CD4-positive, alpha-beta T cell treated with Interleukin-6 at 100 ng/mL for 8 hours (primary cell): ENCODE measurements around the gene ST14.
"Not testable (repeated sequence)": the region's sequence is repeated elsewhere in the genome, so short reads cannot be mapped to it uniquely, and the experiment has no call there.

Source experiments
- DNase-seq: peaks from one replicate; pipeline ENCODE4 v3.0.0-alpha.2; 2020; ENCODE audit warnings: mixed read lengths, low spot score

Gene ST14

DNA sequence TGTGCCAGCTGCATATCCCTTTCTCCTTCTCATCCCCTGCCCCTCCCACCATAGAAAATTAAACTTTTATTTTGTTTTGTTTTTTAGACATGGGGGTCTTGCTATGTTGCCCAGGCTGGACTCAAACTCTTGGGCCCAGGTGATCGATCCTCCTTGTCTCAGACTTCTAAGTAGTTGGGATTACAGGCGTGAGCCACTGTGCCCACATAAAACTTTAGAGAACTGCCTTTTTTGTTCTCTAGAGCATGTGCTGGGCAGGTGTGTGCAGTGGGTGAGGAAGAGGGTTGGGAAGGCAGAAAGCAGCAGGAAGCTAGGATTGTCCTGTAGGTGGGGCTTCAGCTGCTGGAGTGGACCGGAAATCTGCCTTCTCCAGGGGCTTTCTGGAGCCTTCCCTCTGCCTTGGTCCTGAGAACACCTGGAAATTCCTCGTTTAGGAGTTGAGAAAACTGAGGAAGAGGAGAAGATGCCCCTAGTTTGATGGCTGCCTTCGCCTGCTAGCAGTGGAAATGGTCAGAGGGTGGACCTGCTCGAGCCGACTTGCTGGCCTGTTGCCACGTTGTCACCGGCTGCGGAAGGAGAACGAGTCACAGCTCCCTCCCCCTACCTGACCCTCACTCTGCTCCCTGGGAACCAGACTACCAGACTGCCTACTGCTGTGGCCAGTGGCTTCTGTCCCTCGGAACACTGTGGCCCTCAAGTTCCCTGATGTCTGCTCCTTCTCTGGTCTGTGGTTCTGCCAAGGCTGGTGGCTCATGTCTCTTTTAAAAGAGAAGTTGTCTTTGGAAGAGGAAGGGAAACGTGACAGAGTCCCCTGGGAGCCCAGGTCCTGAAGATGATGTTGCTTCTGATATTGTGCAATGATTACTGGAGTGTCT is 4.0 kb downstream of the ST14 start:
- DNase-seq: no peak

DNA sequence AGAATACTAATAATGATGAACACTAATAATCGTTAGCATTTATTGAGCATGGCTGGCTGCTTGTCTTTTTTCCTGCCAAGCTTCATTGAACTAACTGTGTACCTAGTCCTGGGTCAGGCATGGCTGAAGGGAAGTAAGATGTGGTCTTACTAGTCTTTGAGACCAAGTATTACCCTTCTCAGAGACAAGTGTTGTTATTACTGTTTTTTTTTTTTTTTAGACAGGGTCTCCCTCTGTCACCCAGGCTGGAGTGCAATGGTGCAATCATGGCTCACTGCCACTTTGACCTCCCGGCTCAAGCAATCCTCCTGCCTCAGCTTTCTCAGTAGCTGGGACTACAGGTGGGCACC is 4.6 kb downstream of the ST14 start:
- DNase-seq: no peak

DNA sequence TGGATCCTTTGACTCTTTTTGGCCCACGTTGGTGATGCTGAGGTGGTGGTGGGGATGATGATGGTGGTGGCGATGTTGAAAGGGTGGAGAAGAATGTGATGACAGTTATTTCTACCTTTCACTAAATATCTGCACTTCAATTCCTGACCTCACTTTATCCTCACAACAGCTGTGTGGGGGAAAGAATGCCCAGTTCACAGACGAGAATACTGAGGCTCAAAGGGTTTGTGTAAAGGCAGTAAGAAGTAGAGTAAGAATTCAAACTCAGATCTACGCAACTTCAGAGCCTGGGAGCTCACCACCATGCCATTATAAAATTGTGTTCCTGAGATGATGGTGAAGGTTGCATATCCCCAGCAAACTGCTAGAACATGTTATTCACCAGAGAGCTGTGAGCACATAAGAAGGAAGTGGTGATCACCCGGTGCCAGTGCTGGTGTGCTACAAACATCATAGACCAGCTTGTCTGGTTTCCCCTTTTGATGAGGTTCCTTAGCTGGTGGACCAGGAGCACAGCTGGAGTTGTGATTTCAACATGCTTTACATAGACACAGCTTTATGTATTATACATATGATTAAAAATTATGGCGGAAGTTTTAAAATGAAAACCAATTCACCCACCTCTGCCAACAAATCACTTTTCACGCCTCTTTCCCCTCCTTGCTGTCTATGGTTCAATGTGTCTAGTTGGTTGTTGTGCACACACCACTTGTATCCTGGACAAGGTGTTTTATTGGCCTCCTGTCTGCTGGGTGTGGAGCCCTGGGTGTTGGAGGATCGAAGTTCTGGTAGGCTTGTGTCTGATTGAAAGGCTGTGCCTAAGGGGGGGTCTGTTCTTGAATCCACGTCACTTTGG is 6.2 kb downstream of the ST14 start:
- no peak for DNase-seq

DNA sequence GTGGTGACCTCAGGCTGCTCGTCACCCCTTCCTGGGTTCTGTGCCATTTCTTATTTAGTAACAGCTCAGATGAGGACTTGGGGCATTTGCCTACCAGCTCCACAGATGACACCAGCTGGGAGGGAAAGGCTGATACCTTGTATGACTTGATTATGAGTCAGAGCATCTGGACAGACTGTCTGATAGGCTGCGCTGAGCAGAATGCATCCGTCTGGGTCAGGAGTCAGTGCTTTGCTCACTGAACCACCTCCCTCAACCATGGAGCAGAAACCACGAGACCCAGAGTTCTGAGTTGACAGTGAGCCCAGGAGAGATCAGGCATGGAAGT is 6.8 kb downstream of the ST14 start:
- DNase-seq: no peak

DNA sequence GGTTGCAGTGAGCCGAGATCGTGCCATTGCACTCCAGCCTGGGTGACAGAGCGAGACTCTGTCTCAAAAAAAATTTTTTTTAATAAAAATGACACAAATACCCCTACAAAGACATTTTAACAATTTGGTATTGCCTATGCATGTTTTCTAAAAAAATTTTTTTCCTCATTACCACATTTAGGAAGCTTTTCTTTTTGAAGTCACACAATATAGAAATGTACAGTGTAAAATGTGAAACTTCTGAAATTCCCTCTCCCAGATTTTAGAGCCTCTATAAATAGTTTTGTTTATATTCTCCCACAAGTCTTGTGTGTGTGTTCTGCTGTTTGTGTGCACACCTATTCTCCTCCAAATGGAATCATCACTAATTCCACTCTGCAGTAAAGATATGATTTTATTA is 7.6 kb downstream of the ST14 start:
- no peak for DNase-seq

DNA sequence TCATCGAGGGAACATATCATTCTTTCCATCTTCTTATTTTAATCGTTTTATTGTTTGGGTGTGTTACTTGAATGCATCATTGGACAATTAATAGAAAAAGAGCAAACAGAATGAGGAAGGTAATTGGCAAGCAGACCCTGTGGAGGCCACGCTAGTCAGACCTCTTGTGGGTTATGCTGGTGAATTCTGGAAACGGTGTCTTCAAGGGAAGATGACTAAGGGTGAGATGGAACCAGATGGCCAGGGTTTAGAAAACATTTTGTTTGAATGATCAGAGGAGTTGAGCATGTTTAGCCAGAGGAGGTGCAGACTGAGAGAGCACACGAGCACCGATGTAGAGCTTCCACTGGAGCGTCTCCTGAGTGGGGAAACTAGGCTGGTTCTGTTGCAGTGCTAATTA is 8.5 kb downstream of the ST14 start:
- DNase-seq: no peak

- no peak for DNase-seq
Observed at GRCh38 chr11:130170345-130170744, 10.8 kb downstream of the ST14 start.

DNA sequence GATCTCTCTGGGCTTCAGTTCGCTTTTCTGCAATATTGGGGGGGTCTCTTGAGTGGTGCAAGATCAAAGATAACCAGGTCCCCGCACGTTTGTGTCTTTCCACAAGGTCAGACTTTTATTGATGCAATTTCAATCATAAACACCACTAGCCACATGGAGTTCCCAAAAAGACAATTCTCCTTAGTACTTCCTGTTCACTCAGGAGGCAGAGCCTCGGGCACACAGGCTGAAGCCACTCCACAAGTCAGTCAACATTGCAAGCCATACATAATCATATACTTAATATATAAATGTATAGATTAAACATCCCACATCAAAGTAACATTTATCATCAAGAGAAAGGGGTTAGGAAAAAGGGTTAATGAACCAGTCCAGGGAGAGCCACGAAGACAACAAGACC is 12.0 kb downstream of the ST14 start:
- DNase-seq: no peak

GRCh38 chr11:130172001-130172400 is 12.4 kb downstream of the ST14 start:
- DNase-seq: not testable (repeated sequence)

- no peak for DNase-seq
Observed at GRCh38 chr11:130174642-130175041, 15.1 kb downstream of the ST14 start.

GRCh38 chr11:130175898-130176297 is 16.3 kb downstream of the ST14 start:
- no peak for DNase-seq

- DNase-seq: no peak
Observed at GRCh38 chr11:130177782-130178181, 18.2 kb downstream of the ST14 start.

- no peak for DNase-seq
Observed at GRCh38 chr11:130178441-130179339, 19.1 kb downstream of the ST14 start.

DNA sequence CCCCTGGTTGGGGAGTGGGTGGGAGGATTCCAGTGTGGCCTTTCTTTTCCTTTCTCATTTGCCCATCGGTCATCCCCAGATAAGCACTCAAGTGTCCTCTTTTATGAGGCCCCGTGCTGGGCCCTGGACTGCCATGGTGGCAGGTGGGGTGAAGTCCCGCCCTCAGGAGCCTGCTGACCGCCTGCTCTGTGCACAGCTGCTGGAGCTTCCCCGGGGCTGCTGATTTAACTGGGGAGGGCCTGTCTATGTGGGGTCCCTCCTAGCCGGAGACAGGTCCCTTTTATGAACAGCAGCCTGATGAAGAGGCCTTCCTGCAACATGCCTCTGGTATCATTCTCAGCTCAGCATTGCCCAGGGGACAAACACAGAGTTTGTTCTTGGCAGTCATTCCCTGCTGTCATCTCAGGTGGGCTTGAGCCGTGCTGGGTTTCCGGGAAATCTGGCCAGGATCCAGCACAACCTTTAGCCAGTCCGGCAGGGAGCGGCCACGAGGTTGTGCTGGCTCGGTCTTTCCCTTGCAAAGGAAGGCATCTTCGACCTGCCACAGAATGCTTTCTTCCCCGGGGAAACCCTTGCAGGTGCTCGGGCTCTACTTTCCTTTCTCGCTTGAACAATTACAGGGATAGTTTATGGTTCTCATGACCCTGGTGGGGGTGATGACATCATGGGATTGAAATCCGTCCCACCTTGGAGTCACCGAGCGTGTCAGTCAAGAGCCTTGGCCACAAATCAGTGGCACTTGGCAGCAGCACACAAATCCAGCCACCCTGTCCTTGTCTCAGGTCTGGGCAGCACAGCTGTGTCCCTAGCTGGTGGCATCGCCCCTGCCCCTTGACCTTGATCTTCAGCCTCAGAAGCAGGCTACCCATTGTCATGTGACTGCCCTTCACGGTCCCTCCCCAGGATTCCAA is 20.1 kb downstream of the ST14 start:
- no peak for DNase-seq

DNA sequence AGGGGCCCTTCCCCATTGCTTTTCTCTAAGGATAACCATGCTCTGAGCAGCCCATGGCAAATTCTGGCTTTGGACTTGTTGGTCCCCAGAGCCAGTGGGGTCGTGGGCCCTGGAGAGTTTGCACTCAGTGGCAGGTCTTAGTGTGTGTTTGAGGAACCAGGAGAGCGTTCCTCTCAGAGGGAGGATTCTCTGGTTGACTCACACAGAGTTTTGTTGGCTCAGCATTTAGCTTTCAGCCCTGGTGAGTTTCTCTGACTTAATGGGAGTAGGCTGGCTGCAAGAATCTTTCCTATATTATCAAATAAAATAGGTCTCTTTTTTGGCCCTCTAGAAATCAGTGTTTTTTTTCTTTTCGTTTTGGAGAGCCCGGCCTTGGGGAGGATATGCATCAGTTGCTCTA is 20.9 kb downstream of the ST14 start:
- DNase-seq: no peak

DNA sequence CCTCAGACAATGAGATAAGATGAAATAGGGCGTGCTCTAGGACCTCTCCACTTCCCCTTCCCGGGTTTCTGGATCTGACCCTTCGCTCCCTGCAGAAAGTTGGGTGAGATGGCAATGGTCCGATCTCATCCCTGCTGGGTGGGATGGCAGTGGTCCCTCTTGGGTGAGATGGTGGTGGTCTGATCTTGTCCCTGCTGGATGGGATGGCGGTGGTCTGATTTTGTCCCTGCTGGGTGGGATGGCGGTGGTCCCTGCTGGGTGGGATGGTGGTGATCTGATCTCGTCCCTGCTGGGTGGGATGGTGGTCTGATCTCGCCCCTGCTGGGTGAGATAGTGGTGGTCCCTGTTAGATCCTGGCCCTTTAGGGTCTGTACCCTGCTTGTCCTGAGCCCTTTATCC is 21.3 kb downstream of the ST14 start:
- DNase-seq: no peak

DNA sequence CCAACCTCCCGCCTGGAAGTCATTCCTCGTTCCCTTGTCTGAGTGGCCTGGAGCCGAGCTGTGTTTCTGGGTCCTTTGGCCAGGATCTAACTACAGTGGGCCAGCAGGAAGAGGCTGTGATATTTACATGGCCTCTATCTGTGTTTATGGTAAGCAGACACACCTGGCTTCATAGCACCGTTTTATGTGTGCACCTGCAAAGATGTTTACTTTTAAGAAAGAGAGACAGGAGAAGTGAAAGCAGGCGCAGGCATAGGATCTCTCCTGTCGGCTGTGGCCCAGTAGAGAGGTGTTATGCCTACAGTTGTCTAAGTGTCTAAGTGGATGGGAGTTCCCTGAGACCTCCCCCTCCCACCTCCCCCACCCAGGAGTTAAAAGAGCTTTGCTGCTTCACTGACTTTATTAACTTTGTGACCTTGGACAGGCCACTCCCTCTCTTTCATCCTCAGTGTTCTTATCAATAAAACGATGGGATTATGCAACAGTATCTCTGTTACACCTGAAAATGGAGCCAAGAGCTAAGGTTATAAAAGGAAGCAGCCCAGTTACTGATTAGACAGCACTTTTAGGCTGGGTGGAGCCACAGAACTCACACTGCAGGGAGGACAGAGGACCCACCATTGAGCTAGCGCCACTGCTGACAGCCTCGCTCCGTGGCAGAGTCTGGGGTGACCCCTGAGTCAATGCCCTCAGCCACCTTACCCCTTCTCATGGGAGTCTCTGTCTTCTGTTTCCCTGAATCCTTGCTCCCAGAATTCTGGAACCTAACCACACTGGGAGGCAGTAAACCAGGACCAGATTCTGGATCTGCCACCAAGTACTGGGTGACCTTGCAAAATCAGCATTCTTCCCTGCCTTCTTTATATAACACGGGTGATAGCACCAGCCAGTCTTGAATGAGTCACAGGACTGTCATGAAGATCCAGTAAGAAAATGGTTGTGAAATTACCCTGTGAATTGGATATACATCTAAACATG is 22.0 kb downstream of the ST14 start:
- no peak for DNase-seq

GRCh38 chr11:130183878-130184610 is 24.5 kb downstream of the ST14 start:
- no peak for DNase-seq

GRCh38 chr11:130187096-130187495 is 27.5 kb downstream of the ST14 start:
- no peak for DNase-seq
